Measurements from ENCODE around the gene ARHGAP44. TPM values are rescaled to one million over a fixed set of nuclear protein-coding genes. Genes with fewer than 3 reads are reported as not detected.

ARHGAP44 gene
- total RNA-seq, 1 experiment from 2014 or later: 9.9 TPM

DNA sequence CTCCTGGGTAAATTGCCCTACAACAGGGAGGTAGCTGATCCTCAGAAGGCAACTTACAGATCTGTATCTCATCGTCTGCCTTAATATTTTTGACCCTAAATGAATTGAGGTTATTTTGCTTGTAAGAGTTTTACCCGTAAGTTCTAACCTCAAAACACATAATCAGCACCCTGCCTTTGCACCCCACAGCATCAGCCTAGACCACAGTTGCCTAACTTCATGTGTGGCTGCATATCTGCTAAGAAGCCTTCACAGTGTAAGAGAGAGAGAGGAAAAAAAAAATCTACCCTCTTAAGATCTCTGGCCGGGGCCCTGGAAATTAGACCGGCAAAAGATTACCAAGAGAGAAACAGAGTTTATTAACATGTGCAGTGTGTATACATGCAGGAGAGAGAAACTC is 76.9 kb downstream of the ARHGAP44 start:
- no peak for DNase-seq
- Histone ChIP-seq H3T11ph (ENCODE audit: low read length) (no peak overlapping the region), H2AFZ (ENCODE audit: low read length) (no peak overlapping the region), H3K4ac (ENCODE audit: low read depth, low read length) (no peak overlapping the region), H2BK5ac (ENCODE audit: insufficient read length, low read length) (no peak overlapping the region), H3K18ac (ENCODE audit: insufficient read length, low read depth, low read length) (no peak overlapping the region), H4K20me1 (ENCODE audit: control insufficient read depth, insufficient read depth, insufficient read length) (no peaks in the 10 kb centered on the region), H3K4me2 (ENCODE audit: insufficient read depth, insufficient read length, low read length) (no peak overlapping the region), H3K79me2 (ENCODE audit: insufficient read depth, low read length) (no peaks in the 10 kb centered on the region), H2BK120ac (ENCODE audit: low read depth, low read length, poor library complexity, severe bottlenecking) (no peak overlapping the region), H3K23me2 (ENCODE audit: insufficient read length, low read depth, low read length, poor library complexity, severe bottlenecking) (no peaks in the 10 kb centered on the region), H3K23ac (ENCODE audit: insufficient read length, low read depth, low read length) (no peak overlapping the region), H3K9me3 (ENCODE audit: control insufficient read depth, low read depth, low read length) (no peaks in the 10 kb centered on the region), H3K56ac (ENCODE audit: insufficient read length, low read depth, low read length) (no peak overlapping the region), H4K5ac (ENCODE audit: insufficient read length, low read depth, low read length) (no peak overlapping the region), H4K8ac (replicated peaks; ENCODE audit: insufficient read length, low read depth, low read length) (no peak overlapping the region), H2AK5ac (ENCODE audit: insufficient read length, low read length) (no peak overlapping the region), H2BK20ac (ENCODE audit: low read depth, low read length, poor library complexity, severe bottlenecking) (no peak overlapping the region), H3K14ac (ENCODE audit: insufficient read depth, low read length) (no peak overlapping the region), H2BK15ac (ENCODE audit: low read depth, low read length) (no peak overlapping the region), H3K27me3 (ENCODE audit: insufficient read depth, low read length) (no peaks in the 10 kb centered on the region), H3K4me1 (ENCODE audit: insufficient read depth, low read length) (no peaks in the 10 kb centered on the region; the same call in 1 of the 2 replicates), H3K79me1 (ENCODE audit: insufficient read depth, low read depth, low read length, poor library complexity, severe bottlenecking) (no peaks in the 10 kb centered on the region), H2BK12ac (ENCODE audit: insufficient read length, low read depth, low read length) (no peak overlapping the region), H3K27ac (ENCODE audit: insufficient read length, low read depth, low read length) (no peak overlapping the region), H3K9ac (ENCODE audit: extremely low read depth, insufficient read length, low read length) (no peak overlapping the region), H4K91ac (ENCODE audit: insufficient read length, low read depth, low read length) (no peak overlapping the region)
- H3K4me1 Mint-ChIP-seq: peaks cover 3% of the 10 kb centered on the region in 2 experiments; a peak in 2 of 4 replicates
- no peak overlapping the region for H3K27ac Mint-ChIP-seq
- H3K27me3 Mint-ChIP-seq (ENCODE audit: low read depth): no peaks in the 10 kb centered on the region
- peaks cover 1 to 5% (median 2%) of the 10 kb centered on the region in 3 experiments; a peak in 4 of 7 replicates for H3K36me3 Mint-ChIP-seq (ENCODE audit: insufficient read depth in 1 of 3, low read depth in 3 of 3)
- no CpG with 5 or more reads among the region's 4 CpGs for WGBS (ENCODE audit: extremely low coverage, insufficient read length, low lambda C conversion rate)
- no peak overlapping the region for H3K4me3 Mint-ChIP-seq
- peaks cover 0 to under 1% of the 10 kb centered on the region in 2 experiments; a peak in 2 of 5 replicates for H3K9me3 Mint-ChIP-seq
- TF ChIP-seq, protein P1, sequence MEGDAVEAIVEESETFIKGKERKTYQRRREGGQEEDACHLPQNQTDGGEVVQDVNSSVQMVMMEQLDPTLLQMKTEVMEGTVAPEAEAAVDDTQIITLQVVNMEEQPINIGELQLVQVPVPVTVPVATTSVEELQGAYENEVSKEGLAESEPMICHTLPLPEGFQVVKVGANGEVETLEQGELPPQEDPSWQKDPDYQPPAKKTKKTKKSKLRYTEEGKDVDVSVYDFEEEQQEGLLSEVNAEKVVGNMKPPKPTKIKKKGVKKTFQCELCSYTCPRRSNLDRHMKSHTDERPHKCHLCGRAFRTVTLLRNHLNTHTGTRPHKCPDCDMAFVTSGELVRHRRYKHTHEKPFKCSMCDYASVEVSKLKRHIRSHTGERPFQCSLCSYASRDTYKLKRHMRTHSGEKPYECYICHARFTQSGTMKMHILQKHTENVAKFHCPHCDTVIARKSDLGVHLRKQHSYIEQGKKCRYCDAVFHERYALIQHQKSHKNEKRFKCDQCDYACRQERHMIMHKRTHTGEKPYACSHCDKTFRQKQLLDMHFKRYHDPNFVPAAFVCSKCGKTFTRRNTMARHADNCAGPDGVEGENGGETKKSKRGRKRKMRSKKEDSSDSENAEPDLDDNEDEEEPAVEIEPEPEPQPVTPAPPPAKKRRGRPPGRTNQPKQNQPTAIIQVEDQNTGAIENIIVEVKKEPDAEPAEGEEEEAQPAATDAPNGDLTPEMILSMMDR (conservative IDR thresholded peaks at IDR 0.05): no peak
